ENCODE measurements around the gene MBOAT7.

The MBOAT7 gene

GRCh38 chr19:54127688-54128440 is 61.5 kb downstream of the MBOAT7 start:
- no peak for DNase-seq (ENCODE audit: extremely low read depth, insufficient read length)
- TF ChIP-seq, protein P1, sequence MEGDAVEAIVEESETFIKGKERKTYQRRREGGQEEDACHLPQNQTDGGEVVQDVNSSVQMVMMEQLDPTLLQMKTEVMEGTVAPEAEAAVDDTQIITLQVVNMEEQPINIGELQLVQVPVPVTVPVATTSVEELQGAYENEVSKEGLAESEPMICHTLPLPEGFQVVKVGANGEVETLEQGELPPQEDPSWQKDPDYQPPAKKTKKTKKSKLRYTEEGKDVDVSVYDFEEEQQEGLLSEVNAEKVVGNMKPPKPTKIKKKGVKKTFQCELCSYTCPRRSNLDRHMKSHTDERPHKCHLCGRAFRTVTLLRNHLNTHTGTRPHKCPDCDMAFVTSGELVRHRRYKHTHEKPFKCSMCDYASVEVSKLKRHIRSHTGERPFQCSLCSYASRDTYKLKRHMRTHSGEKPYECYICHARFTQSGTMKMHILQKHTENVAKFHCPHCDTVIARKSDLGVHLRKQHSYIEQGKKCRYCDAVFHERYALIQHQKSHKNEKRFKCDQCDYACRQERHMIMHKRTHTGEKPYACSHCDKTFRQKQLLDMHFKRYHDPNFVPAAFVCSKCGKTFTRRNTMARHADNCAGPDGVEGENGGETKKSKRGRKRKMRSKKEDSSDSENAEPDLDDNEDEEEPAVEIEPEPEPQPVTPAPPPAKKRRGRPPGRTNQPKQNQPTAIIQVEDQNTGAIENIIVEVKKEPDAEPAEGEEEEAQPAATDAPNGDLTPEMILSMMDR (IDR thresholded peaks at IDR 0.05; ENCODE audit: insufficient read depth, low read length, poor library complexity, severe bottlenecking) = no peak
- Histone ChIP-seq H3K36me3 (ENCODE audit: control insufficient read depth, insufficient read depth, low read length) (peaks cover 43% of the 10 kb centered on the region), H3K27me3 (replicated peaks; ENCODE audit: control insufficient read depth, insufficient read depth, low read length) (no peaks in the 10 kb centered on the region), H3K4me3 (replicated peaks; ENCODE audit: low read depth, low read length) (no peak overlapping the region)

- TF ChIP-seq, protein P1 (IDR thresholded peaks at IDR 0.05; ENCODE audit: insufficient read depth, low read length, poor library complexity, severe bottlenecking) = no peak
- Histone ChIP-seq H3K4me3 (replicated peaks; ENCODE audit: low read depth, low read length) (no peak overlapping the region), H3K27me3 (replicated peaks; ENCODE audit: control insufficient read depth, insufficient read depth, low read length) (no peaks in the 10 kb centered on the region), H3K36me3 (ENCODE audit: control insufficient read depth, insufficient read depth, low read length) (peaks cover 41% of the 10 kb centered on the region)
- no peak for DNase-seq (ENCODE audit: extremely low read depth, insufficient read length)
These were observed 63.7 kb downstream of the MBOAT7 start for GRCh38 chr19:54125713-54126112.

DNA sequence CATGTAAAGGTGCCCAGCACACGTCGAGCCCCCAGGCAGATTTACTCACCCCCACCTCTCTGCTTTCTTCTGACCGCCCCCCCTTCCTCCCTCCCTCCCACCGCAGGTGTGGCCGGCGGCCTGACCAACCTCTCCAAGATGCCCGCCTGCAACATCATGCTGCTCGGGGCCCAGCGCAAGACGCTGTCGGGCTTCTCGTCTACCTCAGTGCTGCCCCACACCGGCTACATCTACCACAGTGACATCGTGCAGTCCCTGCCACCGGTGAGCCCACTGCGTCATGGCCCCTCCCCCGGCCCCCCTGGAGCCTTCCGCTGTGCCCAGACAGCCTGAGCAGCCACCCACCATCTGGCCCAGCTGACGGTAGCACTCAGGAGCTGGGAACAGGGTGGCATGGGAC is 65.0 kb downstream of the MBOAT7 start:
- no peak for DNase-seq (ENCODE audit: extremely low read depth, insufficient read length)
- TF ChIP-seq, protein P1 (IDR thresholded peaks at IDR 0.05; ENCODE audit: insufficient read depth, low read length, poor library complexity, severe bottlenecking) = no peak
- Histone ChIP-seq H3K4me3 (replicated peaks; ENCODE audit: low read depth, low read length) (no peak overlapping the region), H3K36me3 (ENCODE audit: control insufficient read depth, insufficient read depth, low read length) (peaks cover 43% of the 10 kb centered on the region), H3K27me3 (replicated peaks; ENCODE audit: control insufficient read depth, insufficient read depth, low read length) (no peaks in the 10 kb centered on the region)

DNA sequence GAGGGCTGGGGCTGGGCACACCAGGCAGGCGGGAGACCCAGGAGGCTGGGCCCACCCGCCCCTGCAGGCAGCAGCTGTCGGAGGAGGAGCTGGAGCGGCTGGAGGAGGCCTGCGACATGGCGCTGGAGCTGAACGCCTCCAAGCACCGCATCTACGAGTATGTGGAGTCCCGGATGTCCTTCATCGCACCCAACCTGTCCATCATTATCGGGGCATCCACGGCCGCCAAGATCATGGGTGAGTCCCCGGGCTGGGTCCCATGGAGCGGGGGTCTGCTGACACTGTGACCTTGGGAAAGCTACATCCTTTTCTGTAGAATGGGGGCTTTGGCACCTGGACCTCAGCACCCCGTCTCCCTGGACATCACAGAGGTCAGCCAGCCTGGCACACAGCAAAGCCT is 65.7 kb downstream of the MBOAT7 start:
- TF ChIP-seq, protein P1 (IDR thresholded peaks at IDR 0.05; ENCODE audit: insufficient read depth, low read length, poor library complexity, severe bottlenecking) = no peak
- Histone ChIP-seq H3K27me3 (replicated peaks; ENCODE audit: control insufficient read depth, insufficient read depth, low read length) (no peaks in the 10 kb centered on the region), H3K36me3 (ENCODE audit: control insufficient read depth, insufficient read depth, low read length) (peaks cover 37% of the 10 kb centered on the region), H3K4me3 (replicated peaks; ENCODE audit: low read depth, low read length) (no peak overlapping the region)
- no peak for DNase-seq (ENCODE audit: extremely low read depth, insufficient read length)

Data from GM06990 (cell line).